Neural cell (in vitro differentiated cells): ENCODE data around the gene WTAP.

Experiments used
- CTCF ChIP-seq: fragments of 450-650 bp; IDR thresholded peaks from 2 replicates; pipeline ENCODE4 v1.5.1; 2014; ENCODE audit warnings: antibody characterized with exemption, mild to moderate bottlenecking, moderate library complexity; ENCODE audit not compliant: poor library complexity, severe bottlenecking
- EP300 ChIP-seq: fragments of 450-650 bp; conservative IDR thresholded peaks from 2 replicates; pipeline ENCODE4 v1.6.1; 2014; ENCODE audit warnings: antibody characterized with exemption, mild to moderate bottlenecking, moderate library complexity; ENCODE audit not compliant: poor library complexity, severe bottlenecking
- EZH2 ChIP-seq: fragments of 200-600, 300-800 bp; shearing (Covaris generic), sonication (generic); IDR thresholded peaks from 2 replicates; pipeline ENCODE4 v1.6.1; 2014; ENCODE audit warnings: antibody characterized with exemption, low read length, borderline replicate concordance, mild to moderate bottlenecking; ENCODE audit not compliant: insufficient read depth, poor library complexity, severe bottlenecking
- POLR2AphosphoS5 ChIP-seq: IDR thresholded peaks from 2 replicates; pipeline ENCODE4 v1.6.1; 2012
- REST ChIP-seq: IDR thresholded peaks from 2 replicates; pipeline ENCODE4 v1.6.1; 2012; ENCODE audit warnings: borderline replicate concordance
- SMC3 ChIP-seq: fragments of 450-650 bp; conservative IDR thresholded peaks from 2 replicates; pipeline ENCODE4 v1.6.1; 2014; ENCODE audit warnings: antibody characterized with exemption, mild to moderate bottlenecking, moderate library complexity; ENCODE audit not compliant: poor library complexity
- TAF1 ChIP-seq: IDR thresholded peaks from 2 replicates; pipeline ENCODE4 v1.6.1; 2012; ENCODE audit warnings: low read depth

- no peak for TF ChIP-seq CTCF
- TF ChIP-seq POLR2AphosphoS5 = no peak
- TF ChIP-seq EZH2 = no peak
- TF ChIP-seq SMC3 = no peak
- no peak for TF ChIP-seq REST
- TF ChIP-seq EP300 = no peak
- no peak for TF ChIP-seq TAF1
Measured at GRCh38 chr6:159714404-159714803, 12.9 kb upstream of the WTAP start.
